Activated CD4-positive, CD25-positive, alpha-beta regulatory T cell treated with anti-CD3 and anti-CD28 coated beads, Interleukin-2, amount 50 U/mL, for 16 hours (primary cell): ENCODE measurements around the gene TPSD1.
"Not testable (repeated sequence)": the region's sequence is repeated elsewhere in the genome, so short reads cannot be mapped to it uniquely, and the experiment has no call there.

Source experiments
- DNase-seq: peaks from one replicate; pipeline ENCODE4 v3.0.0-alpha.2; 2020; ENCODE audit warnings: low read depth, low spot score

The TPSD1 gene

GRCh38 chr16:1281517-1281916 lies 25.6 kb downstream of the TPSD1 start:
- DNase-seq, result no peak

DNA sequence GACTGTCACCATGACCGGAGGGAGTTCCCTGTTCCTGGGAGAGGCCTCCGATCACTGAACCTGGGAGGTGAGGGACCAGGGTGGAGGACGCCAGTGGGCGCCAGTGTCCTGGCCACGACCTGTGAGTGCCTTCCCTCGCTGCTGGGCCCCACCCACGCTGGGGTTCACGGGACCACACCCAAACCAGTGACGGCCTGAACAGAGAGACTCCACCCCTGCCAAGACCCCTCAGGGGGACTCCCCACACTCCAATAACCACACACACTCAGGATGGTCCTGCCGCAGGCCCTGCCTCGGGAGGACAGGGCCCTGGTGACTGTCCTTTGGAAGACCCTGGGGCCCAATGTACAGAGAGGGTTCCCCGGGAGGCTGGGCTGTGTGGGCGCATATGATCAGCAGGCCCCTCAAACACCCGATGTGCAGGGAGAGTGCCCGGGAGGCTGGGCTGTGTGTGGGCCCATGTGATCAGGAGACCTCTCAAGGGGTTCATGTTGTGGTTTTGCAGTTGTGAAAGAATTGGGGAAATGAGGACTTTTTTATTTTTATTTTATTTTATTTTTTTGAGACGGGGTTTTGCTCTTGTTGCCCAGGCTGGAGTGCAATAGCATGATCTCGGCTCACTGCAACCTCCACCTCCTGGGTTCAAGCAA lies 26.6 kb downstream of the TPSD1 start:
- no peak for DNase-seq

GRCh38 chr16:1283296-1283695 lies 27.4 kb downstream of the TPSD1 start:
- no peak for DNase-seq

GRCh38 chr16:1283996-1284616 lies 28.2 kb downstream of the TPSD1 start:
- no peak for DNase-seq

GRCh38 chr16:1285669-1286512 lies 30.0 kb downstream of the TPSD1 start:
- no peak for DNase-seq

DNA sequence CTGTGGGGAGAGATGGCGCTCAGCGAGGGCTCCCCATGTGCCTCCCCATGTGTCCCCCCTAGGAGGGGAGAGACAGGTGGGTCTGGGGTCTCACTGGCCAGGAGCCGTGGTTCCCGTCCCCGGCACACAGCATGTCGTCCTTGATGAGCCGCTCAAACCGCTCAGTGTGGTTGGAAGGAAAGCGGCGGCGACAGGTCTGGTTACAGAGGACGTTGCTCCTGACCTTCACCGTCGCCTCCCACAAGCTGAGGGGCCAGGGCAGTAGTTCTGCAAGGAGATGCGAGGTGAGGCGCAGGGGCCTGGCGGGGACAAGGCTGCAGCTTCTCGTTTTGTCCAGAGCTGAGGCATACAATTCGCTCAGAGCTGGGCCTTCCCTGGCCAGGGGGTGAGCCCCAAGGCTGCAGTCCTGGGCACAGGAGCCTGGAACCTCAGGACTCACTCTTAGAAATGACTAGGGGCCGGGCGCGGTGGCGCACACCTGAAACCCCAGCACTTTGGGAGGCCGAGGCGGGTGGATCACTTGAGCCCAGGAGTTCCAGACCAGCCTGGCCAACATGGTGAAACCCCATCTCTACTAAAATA lies 30.7 kb downstream of the TPSD1 start:
- DNase-seq, result no peak

- no peak for DNase-seq
Observed at GRCh38 chr16:1287982-1288670, 32.3 kb downstream of the TPSD1 start.

GRCh38 chr16:1288813-1289476 lies 33.1 kb downstream of the TPSD1 start:
- DNase-seq, result no peak

DNA sequence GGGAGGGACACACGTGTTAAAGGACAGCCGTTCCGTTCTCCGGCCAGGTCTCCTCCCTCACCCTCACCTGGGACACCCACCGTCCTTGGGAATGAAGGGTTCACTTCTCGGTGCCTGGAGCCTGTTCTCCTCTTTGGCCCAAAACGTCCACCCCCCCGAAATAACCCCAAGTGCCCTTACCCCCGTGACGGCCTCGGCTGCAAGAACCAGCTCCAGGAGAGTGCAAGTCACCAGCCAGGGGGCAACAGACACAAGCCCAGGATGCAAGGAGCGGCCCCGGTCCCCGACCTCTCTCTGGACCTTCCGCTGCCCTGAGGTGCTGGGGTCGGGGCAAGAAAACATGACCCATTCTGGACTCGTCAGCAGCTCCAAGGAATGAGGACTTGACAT lies 33.6 kb downstream of the TPSD1 start:
- DNase-seq, result no peak

DNA sequence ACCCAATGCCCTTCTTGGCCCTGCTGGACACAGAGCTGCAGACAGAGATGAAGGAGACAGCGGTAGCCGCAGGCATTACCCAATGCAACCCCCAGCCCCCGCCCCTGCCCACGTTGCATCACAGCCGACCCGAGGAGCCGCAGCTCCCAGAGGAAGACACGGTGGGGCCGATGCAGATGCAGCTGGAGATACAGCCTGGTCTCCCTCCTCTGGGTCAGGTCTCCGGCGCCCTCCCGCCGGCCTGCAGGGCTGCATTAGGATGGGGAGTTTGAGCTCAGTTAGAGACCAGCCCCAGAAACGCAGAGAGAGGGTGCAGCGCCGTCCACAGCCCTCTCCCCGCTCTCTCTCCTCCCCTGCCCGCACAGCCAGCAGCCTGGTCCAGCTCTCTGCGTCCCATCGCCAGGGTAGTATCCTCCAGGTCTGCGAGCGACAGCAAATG lies 34.2 kb downstream of the TPSD1 start:
- no peak for DNase-seq

GRCh38 chr16:1290860-1291575 lies 35.1 kb downstream of the TPSD1 start:
- DNase-seq, result no peak

DNA sequence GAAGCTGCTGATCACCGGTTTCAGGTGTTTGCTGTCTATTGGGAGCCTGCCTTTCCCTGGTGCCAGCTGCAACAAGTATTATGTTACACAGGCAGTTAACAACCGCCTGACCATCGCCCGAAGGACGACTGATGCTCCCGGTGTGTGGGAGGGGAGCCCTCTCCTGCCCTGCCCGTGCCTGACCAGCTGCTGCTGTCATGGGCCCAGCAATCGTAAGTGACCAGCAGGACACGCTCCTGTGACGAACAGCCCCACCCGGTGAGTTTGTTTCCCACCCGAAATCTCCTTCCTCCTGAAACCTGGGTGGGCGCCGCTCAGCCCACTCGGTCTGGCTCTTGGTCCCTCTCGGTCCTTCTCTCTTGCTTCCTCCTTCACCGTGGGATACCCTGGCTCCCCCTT lies 35.7 kb downstream of the TPSD1 start:
- DNase-seq, result no peak

- DNase-seq, result not testable (repeated sequence)
Observed at GRCh38 chr16:1292208-1292607, 36.3 kb downstream of the TPSD1 start.

DNA sequence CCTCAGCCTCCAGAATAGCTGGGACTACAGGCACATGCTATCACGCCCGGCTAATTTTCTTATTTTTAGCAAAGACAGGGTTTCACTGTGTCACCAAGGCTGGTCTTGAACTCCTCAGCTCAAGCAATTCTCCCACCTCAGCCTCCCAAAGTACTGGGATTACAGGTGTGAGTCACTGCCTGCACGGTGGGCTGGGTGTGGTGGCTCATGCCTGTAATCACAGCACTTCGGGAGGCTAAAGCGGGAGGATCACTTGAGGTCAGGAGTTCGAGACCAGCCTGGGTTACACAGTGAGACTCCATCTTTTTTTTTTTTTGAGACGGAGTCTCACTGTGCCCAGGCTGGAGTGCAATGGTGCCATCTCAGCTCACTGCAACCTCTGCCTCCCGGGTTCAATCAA lies 36.9 kb downstream of the TPSD1 start:
- not testable (repeated sequence) for DNase-seq

DNA sequence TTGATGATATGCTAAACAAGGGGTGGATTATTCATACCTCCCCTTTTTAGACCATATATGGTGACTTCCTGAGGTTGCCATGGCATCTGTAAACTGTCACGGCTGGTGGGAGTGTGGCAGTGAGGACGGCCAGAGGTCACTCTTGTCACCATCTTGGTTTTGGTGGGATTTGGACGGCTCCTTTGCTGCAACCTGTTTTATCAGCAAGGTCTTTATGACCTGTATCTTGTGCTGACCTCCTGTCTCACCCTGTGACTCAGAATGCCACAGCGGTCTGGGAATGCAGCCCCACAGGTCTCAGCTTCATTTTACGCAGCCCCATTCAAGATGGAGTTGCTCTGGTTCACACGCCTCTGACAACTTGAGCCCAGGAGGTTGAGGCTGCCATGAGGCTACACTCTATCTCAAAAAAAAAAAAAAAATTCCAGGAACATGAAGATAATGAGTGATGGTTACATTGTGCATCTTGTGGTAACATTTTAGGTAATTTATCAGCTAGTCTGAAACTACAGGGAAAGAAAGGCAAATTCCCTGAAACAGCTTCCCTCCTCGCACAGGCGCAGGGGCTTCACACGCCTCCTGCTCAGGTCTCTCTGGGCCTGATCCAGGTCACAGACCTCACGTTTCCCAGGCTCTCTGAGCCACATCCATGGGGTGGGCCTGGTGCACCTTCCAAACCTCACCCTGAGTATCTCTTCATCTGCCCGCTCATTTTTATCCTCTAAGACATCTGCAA lies 38.2 kb downstream of the TPSD1 start:
- no peak for DNase-seq

- no peak for DNase-seq
Observed at GRCh38 chr16:1295465-1295864, 39.6 kb downstream of the TPSD1 start.

DNA sequence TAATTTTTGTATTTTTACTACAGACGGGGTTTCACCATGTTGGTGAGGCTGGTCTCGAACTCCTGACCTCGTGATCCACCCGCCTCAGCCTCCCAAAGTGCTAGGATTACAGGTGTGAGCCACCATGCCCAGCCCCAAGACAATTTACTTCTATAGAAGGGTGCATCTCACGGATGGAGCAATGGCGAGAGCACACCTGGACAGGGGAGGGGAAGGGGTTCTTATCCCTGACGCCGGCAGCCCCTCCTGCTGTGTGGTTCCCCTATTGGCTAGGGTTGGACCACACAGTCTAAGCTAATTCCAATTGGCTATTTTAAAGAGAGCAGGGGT lies 40.8 kb downstream of the TPSD1 start:
- DNase-seq, result not testable (repeated sequence)

DNA sequence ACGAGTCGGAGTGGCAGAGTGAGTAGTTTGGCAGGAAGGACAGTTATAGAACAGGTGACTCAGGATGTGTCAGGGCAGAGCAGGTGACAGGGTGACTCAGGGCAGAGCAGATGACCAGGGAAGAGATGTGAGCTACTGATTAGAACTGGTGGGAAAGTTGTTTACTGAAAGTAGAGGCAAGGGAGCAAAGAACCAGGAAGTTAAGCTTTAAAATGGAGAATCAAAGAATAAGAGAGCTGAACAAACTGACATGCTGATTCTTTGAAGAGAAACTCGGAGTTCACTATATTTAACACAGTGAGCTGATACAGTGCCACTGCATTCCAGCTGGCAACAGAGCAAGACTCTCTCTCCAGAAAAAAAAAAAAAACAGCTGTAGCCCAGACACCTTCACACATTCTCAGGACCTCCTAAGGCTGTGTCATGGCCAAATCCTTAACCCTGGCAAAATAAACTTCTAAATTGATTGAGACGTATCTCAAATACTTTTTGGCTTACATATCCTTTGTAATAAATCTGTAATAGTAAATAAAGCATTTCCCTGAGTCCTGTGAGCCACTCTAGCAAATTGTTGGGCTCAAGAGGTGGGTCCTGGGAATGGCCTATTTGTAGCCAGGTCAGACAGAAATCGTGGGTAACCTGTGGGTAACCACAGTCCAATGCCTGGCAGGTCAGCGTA lies 41.3 kb downstream of the TPSD1 start:
- no peak for DNase-seq

DNA sequence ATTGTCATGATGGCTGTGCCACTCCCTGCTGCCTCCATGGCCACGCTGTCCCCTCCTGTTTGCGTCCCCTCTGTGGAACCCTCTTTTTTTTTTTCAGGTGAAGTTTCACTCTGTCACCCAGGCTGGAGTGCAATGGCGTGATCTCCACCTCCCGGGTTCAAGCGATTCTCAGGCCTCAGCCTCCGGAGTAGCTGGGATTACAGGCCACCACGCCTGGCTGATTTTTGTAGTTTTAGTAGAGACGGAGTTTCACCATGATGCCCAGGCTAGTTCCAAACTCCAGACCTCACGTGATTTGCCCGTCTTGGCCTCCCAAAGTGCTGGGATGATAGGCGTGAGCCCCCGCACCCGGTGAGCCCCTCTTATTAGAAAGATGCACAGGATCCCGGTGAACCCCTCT lies 42.5 kb downstream of the TPSD1 start:
- DNase-seq, result no peak
